Kidney (tissue), 22 donors: ENCODE data around the gene GLRA2. TPM values are rescaled to one million over a fixed set of nuclear protein-coding genes. Genes with fewer than 3 reads are reported as not detected.

Experiments
- DNase-seq, 5 donors: peaks; one replicate each; pipeline ENCODE4 v3.0.0-alpha.2; 2013 to 2020
- FAIRE-seq: peaks from 2 replicates; lab custom pipeline; 2012; peaks lifted over from hg19 to GRCh38; lab: Jason Lieb, UNC
- H3K27ac ChIP-seq, 2 donors: one replicate each; pipeline ENCODE4 v1.7.0; 2013; ENCODE audit warnings: low read depth in 2 of 2, low read length in 2 of 2, inconsistent platforms in 1 of 2
- H3K27me3 ChIP-seq: one replicate; pipeline ENCODE4 v1.7.1; 2013; ENCODE audit warnings: low read length, inconsistent platforms; ENCODE audit not compliant: control insufficient read depth, insufficient read depth
- H3K36me3 ChIP-seq, 3 donors: one replicate each; pipeline versions ENCODE4 v1.7.0 to v1.7.1; 2013; ENCODE audit warnings: low read length in 3 of 3, control low read depth in 1 of 3, inconsistent platforms in 1 of 3; ENCODE audit not compliant: insufficient read depth in 3 of 3, control insufficient read depth in 2 of 3
- H3K4me1 ChIP-seq, 3 donors: one replicate each; pipeline versions ENCODE4 v1.7.0 to v1.7.1; 2013; ENCODE audit warnings: low read length in 3 of 3, inconsistent platforms in 1 of 3, low read depth in 1 of 3; ENCODE audit not compliant: control insufficient read depth in 2 of 3, insufficient read depth in 2 of 3
- H3K4me3 ChIP-seq, 3 donors: one replicate each; pipeline versions ENCODE4 v1.7.0 to v1.8.1; 2013; ENCODE audit warnings: low read length in 3 of 3, control low read depth in 1 of 3, inconsistent platforms in 1 of 3
- H3K9ac ChIP-seq, 3 donors: one replicate each; pipeline versions ENCODE4 v1.7.0 to v1.7.1; 2013; ENCODE audit warnings: low read length in 3 of 3, control low read depth in 1 of 3, inconsistent platforms in 1 of 3
- H3K9me3 ChIP-seq, 3 donors: one replicate each; pipeline versions ENCODE4 v1.7.0 to v1.7.1; 2013; ENCODE audit warnings: low read length in 3 of 3, control low read depth in 1 of 3, inconsistent platforms in 1 of 3; ENCODE audit not compliant: control insufficient read depth in 2 of 3, insufficient read depth in 1 of 3
- CTCF ChIP-seq: IDR thresholded peaks from 3 replicates; pipeline ENCODE4 v1.5.1; 2012; ENCODE audit warnings: mild to moderate bottlenecking, moderate library complexity, borderline replicate concordance; ENCODE audit not compliant: insufficient read depth; ENCODE audit errors: extremely low read depth
- intact Hi-C: fragments of 100-400 bp; cut with DNase I; formaldehyde crosslinking; loops from one replicate; pipeline ENCODE4 v1.11.1; 2022
- long read RNA-seq, 10 donors: library from polyadenylated mRNA in 1 of 10; unstranded in 1 of 10; transcript quantifications; one replicate each; pipeline ENCODE4 v2.0.0 and lab custom pipeline, GENCODE V29; 2021 to 2026
- polyA plus RNA-seq: library from polyadenylated mRNA; stranded (reverse); fragments of 350-450 nt; fragmentation: Illumina TruSeq; extraction: RNeasy Lipid Tissue Mini Kit (QIAGEN cat#74804); gene quantifications from one replicate; pipeline ENCODE4 v1.2.3, GENCODE V29; 2014; ENCODE audit warnings: low read depth, low replicate concordance; ENCODE audit not compliant: insufficient read depth
- total RNA-seq: library from RNA; stranded (reverse); fragmentation: NEBNext Ultra II Directional; extraction: Animal tissue kit (Norgen Biotek cat#: 25700); gene quantifications from one replicate; pipeline ENCODE4 v1.2.1, GENCODE V29; 2021
- donor health status: control.
- donor health status: control.
- donor health status: control.
- donor health status: control.
- donor health status: control.
- donor health status: DM: yes; HTN: yes; CAD: no.
- donor health status: Normal renal cell carcinoma (clear cell type).

GLRA2 gene
- total RNA-seq (not detected), polyA plus RNA-seq (not detected)
- long read RNA-seq, donor 1: 0 reads
- long read RNA-seq, donor 2: 0 reads
- long read RNA-seq, donor 3: 0 reads
- long read RNA-seq, donor 4: 0 reads
- long read RNA-seq, donor 5: 0 reads
- long read RNA-seq, donor 6: 0 reads
- long read RNA-seq, donor 7: 0 reads
- long read RNA-seq, donor 8: 0 reads
- long read RNA-seq, donor 9: 0 reads
- long read RNA-seq, donor 10: 0 reads

DNA sequence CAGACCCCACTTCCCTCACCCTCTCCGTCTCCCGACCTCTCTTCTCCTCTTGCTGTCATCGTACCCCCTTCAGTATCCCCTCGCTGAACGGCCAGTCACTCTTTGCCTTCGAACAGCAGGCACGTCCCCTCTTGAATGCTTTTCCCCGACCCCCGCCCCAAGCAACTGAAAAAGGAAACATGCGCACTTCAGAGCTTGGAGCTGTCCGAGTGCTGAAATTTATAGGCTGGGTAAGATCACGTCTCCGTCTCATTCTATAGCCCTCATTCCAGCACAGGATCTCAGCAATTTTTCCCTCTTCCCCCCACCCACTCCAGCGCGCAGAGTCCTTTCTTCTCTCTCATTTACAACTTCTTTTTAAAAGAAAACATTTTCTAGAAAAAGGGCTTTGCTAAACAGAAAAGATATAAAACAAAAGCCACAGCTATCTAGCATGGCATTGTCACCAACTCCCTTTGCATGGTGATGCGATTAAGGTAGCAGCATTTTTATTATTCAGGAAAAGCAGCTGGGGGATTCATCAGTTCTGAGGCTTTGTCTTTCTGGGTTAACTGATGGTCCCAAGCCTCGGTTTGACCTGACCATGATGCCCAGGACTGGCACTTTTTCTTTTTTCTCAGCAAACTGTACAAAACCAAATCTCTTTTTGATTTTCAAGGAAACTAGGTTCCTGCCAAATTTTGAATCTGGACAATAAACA, at the start of gene GLRA2:
Gene GLRA2, plus strand, starts transcription at position 247 of the 700 bp plus-strand sequence. CDS start 522 bp downstream, outside the sequence.
- H3K9me3 ChIP-seq: no peaks in the 10 kb centered on the region
- H3K27me3 ChIP-seq: no peaks in the 10 kb centered on the region
- DNase-seq (peak in 4 of 5 donors; percentile 16 to 82 (median 68)), FAIRE-seq (no peak)
- intact Hi-C loops: no loop called here
- H3K9ac ChIP-seq: no peak within 1 kb of the TSS
- no peaks in the 10 kb centered on the region for H3K4me1 ChIP-seq
- H3K4me3 ChIP-seq: peak within 1 kb of the TSS in 1 of 3 donors; percentile 7
- no peak for TF ChIP-seq CTCF
- no peaks in the 10 kb centered on the region for H3K36me3 ChIP-seq
- H3K27ac ChIP-seq: no peak within 1 kb of the TSS

DNA sequence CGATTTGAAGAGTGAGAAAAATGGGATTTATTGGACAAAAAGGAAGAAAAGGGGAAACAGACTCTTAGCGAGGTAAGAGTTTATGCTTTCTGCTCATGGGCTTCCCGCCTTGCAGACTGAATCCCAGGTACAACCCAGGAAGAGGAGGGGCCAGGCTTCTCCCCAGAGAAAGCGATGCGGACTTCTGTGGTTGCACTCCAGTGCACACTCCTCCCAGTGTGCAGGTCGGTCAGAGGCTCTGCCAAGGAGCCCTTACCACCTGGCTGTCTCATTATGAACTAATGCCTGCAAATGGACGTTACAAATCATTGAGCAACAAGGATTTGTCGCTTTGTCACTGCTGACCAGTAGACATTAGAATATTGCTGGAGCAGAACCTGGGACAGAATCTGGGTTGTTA, 39.9 kb upstream of the GLRA2 start:
- Histone ChIP-seq H3K27me3 (peaks cover 2% of the 10 kb centered on the region), H3K4me3 (no peak overlapping the region), H3K4me1 (no peaks in the 10 kb centered on the region), H3K27ac (no peak overlapping the region), H3K9me3 (no peaks in the 10 kb centered on the region), H3K9ac (no peak overlapping the region), H3K36me3 (no peaks in the 10 kb centered on the region)
- no peak for TF ChIP-seq CTCF
- DNase-seq: peak; percentile 39 to 53 (median 51)
- intact Hi-C loops: no loop called here
- no peak for FAIRE-seq

- Histone ChIP-seq H3K9ac (no peak overlapping the region), H3K27me3 (peaks cover 2% of the 10 kb centered on the region), H3K9me3 (no peaks in the 10 kb centered on the region), H3K4me1 (no peaks in the 10 kb centered on the region), H3K27ac (no peak overlapping the region), H3K4me3 (no peak overlapping the region), H3K36me3 (no peaks in the 10 kb centered on the region)
- intact Hi-C loops: no loop called here
- DNase-seq (no peak), FAIRE-seq (no peak)
- no peak for TF ChIP-seq CTCF
Measured at GRCh38 chrX:14491689-14492088, 37.6 kb upstream of the GLRA2 start.
